Measurements from ENCODE around the gene CCDC146.
"Not testable (repeated sequence)": the region's sequence is repeated elsewhere in the genome, so short reads cannot be mapped to it uniquely, and the experiment has no call there.

Gene CCDC146, protein sequence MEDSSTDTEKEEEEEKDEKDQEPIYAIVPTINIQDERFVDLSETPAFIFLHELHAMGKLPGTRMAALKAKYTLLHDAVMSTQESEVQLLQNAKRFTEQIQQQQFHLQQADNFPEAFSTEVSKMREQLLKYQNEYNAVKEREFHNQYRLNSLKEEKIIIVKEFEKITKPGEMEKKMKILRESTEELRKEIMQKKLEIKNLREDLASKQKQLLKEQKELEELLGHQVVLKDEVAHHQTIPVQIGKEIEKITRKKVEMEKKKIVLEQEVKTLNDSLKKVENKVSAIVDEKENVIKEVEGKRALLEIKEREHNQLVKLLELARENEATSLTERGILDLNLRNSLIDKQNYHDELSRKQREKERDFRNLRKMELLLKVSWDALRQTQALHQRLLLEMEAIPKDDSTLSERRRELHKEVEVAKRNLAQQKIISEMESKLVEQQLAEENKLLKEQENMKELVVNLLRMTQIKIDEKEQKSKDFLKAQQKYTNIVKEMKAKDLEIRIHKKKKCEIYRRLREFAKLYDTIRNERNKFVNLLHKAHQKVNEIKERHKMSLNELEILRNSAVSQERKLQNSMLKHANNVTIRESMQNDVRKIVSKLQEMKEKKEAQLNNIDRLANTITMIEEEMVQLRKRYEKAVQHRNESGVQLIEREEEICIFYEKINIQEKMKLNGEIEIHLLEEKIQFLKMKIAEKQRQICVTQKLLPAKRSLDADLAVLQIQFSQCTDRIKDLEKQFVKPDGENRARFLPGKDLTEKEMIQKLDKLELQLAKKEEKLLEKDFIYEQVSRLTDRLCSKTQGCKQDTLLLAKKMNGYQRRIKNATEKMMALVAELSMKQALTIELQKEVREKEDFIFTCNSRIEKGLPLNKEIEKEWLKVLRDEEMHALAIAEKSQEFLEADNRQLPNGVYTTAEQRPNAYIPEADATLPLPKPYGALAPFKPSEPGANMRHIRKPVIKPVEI

DNA sequence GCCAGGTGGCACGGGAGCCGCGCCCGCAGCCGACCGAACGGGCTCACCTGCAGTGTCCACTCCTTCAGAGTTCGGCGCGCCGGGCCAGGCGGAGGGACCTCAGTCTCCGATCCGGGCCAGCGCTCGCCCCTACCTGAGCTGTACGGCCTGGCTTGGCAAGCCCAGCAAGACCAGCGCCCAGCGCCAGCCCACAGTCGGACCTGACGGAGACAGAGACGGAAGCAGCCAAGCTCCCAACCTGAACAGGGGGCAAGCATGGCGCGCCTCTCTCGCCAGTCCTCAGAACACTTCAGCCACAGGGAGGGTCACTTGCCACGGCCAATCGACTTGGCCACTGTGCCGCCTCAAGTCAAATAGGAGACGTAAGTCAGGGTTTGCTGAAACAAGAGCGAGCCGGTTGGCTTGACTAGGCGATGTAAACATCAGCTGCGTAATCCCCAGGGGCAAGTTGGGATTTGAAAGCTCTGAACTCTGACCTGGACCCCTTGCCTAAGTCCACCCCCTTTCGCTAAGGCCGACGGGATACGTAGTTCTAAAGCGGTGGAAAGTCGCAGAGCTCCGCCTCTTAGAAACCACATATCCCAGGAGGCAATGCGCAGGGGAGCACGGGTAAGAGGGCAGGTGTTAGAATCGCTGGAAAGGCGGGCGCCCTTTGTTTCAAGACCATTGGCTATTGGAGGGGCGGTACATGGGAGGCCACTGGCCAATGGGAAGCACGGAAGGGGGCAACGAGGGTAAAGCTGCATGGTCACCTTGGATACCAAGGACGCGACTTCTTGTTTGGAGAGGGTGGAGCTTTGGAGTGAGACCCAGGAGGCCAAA, at the start of gene CCDC146:
Gene CCDC146 (plus strand): TSS at position 756 of the 822 bp plus-strand sequence. CDS start 45,054 bp downstream, outside the sequence.
- peak; percentile 87 to 92 (median 92) for DNase-seq (ENCODE audit: low read depth in 3 of 3)

DNA sequence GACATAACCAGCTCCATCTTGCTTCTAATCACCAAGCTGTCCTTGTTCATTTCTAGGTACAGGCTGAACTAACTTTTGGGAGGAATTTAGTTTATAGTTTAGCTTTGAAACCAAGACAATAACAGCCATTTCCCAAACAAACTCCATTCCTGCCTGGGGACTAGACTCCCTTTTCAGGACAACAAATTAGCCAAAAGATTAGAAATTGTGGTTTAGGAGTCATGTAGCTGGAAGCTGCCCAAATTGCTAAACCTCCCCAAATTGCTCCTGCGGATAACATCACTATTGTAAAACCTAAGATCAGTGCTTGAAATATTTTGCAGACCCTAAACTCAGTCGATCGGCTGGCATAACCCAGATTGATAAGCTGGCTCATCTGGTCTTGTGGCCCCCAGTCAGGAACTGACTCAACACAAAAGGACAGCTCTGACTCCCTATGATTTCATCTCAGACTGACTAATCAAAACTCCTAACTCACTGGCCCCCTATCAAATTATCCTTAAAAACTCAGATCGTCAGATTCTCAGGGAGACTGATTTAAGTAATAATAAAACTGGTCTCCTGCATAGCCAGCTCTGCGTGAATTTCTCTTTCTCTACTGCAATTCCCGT, 47.5 kb upstream of the CCDC146 start:
- DNase-seq (ENCODE audit: low read depth in 3 of 3): not testable (repeated sequence)

DNA sequence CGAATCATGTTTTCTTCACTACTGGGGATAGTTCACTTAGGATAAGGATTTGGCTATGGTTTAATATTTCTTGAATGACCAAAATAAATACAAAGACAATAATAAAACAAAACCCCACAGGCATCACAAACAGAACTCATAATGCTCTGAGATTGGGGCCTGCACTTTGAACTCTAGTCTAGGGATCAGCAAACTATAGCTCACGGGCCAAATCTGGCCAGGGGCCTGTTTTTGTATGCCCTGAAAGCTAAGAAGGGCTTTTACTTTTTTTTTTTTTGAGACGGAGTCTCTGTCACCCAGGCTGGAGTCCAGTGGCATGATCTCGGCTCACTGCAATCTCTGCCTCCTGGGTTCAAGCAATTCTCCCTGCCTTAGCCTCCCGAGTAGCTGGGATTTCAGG, 45.4 kb upstream of the CCDC146 start:
- DNase-seq (ENCODE audit: low read depth in 3 of 3): not testable (repeated sequence)

DNA sequence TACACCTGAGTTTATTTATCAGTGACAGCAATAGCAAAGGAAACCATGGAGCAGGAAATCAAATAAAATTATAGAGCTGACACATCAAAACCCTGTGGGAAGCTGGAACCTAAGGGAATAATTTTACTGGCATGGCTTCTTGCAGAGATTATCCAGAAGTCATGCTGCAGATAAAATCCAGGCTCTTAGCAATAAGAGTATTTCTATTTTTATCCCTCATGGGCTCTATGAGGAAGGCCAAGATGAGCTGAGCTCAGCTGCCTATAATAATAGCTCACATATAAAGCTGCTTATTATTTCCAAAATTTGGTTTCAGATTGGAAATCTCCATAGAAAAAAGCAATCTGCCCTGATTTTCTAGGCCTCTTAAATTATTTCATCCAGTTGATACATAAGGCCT, 43.3 kb upstream of the CCDC146 start:
- DNase-seq (ENCODE audit: low read depth in 3 of 3): not testable (repeated sequence)

DNA sequence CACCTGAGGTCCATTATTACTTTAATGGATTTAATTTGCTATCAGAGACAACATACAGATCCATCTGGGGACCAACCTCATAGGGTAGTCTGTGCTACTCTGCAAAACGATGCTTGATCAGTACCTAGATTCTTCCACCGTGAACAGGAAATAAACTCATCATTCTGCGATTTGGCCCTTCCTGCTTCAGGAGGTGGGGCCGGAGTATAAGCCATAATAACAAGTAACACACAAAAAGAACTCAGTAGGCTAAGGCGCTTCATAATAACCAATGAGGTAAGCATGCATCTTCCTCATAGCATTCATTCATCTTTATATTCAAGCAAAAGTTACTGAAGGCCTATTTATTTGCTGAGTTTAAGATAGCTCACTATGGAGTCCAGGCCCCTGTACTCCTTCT, 42.8 kb upstream of the CCDC146 start:
- DNase-seq (ENCODE audit: low read depth in 3 of 3): not testable (repeated sequence)

DNA sequence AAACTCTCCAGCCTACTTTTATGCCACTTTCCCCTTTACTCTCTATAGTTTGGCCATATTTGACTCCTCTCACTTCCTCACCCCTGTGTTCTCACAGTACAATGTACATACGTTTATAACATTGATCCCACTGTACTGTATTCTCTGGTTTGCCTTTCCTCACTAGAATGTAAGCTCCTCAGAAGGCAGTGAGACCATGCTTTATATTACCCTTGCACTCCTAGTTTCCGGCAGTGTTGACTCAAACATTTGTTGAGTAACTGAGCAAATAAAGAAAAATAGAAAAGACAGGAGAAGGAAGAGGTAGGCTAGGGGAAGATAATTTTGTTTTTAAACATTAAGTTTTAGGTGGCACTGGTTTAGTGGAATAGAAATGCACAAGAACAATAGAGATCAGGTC, 42.2 kb upstream of the CCDC146 start:
- not testable (repeated sequence) for DNase-seq (ENCODE audit: low read depth in 3 of 3)

DNA sequence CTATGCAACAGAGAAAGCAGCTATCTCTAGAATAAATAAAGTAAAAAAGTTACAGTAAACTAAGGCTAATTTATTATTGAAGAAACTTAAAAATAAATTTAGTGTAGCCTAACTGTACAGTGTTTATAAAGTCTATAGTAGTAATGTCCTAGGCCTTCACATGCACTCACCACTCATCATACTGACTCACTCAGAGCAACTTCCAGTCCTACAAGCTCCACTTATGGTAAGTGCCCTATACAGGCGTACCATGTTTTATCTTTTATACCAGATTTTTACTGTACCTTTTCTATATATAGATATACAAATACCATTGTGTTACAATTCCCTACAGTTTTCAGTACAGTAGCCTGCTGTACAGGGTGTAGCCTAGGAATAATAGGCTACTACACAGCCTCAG, 40.2 kb upstream of the CCDC146 start:
- not testable (repeated sequence) for DNase-seq (ENCODE audit: low read depth in 3 of 3)

DNA sequence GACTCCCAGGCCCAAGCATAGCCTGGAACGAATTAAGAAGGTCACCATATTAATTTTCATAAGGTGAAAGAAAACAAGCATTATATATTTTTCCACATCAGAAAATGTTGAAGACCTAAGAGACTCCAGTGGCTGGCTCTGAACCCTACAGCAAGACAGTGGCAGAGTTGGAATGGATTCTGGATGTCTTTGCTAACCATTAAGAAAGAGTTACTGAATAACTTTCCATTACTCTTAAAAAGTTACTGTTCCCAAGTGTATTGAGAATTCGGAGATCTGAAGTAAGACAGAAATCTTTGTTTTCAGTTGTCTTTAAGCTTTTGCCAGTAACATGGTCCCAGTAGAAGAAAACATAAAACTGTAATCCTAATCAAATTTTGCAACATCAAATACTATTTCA, 30.1 kb upstream of the CCDC146 start:
- DNase-seq (ENCODE audit: low read depth in 3 of 3): not testable (repeated sequence)

DNA sequence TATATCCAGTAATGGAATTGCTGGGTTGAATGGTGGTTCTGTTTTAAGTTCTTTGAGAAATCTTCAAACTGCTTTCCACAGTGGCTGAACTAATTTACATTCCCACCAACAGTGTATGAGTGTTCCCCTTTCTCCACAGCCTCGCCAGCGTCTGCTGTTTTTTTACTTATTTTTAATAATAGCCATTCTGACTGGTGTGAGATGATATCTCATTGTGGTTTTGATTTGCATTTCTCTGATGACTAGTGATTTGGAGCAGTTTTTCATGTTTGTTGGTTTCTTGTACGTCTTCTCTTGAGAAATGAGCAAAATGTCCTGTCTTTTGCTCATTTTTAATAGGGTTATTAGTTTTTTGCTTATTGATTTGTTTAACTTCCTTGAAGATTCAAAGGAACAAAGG, 21.9 kb upstream of the CCDC146 start:
- not testable (repeated sequence) for DNase-seq (ENCODE audit: low read depth in 3 of 3)

DNA sequence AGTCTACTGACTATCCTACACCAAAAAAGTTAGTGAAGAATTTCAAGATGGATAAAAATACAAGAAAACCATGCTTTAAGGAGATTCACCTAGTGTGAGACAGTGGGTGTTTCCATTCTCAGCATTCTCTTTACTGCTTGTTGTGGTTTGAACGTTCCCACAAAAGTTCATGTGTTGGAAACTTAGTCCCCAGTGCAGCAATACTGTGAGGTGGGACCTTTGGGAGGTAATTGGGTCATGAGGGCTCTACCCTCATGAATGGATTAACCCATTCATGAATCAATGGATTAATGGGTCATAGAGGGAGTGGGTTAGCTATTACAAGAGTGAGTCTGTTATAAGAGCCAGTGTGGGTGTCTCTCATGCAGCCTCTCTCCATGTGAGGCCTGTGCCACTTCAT, 21.2 kb upstream of the CCDC146 start:
- DNase-seq (ENCODE audit: low read depth in 3 of 3): not testable (repeated sequence)

DNA sequence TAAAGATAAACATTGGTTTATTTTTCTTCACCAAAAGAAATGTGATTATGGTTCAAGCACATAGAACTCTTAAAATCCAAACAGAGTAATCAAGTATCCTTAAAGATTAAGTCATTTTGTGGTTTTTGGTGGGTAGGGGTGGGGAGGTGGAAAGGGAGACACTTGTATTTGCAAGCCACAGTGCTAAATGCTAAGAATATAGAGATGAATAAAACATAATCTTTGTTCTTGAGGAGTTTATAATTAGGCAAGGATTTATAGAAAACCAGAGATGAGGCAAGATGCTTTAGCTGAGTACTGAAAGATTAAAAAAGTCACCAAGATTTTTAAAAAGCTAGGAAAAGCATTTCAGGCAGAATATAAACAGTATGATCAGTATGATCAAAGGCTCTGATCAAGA, 19.7 kb upstream of the CCDC146 start:
- not testable (repeated sequence) for DNase-seq (ENCODE audit: low read depth in 3 of 3)

DNA sequence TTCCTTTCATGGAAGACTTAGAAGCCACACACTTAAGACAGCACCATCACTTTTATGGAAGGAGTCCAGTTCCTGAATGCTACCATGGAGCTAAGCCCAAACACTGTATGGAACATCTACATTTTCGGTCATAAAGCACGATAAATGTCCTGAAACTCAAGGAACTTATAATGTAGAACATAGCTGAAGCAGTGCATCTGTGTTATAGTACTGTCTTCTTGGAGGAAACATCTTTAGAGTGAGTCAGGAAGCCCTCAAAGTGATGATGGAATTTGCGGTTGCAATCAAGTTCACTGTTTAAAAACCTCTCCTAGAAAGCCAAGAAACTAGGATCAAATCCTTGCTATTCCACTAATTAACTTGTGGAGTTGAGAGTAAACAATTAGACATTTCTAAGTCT, 16.5 kb upstream of the CCDC146 start:
- not testable (repeated sequence) for DNase-seq (ENCODE audit: low read depth in 3 of 3)

DNA sequence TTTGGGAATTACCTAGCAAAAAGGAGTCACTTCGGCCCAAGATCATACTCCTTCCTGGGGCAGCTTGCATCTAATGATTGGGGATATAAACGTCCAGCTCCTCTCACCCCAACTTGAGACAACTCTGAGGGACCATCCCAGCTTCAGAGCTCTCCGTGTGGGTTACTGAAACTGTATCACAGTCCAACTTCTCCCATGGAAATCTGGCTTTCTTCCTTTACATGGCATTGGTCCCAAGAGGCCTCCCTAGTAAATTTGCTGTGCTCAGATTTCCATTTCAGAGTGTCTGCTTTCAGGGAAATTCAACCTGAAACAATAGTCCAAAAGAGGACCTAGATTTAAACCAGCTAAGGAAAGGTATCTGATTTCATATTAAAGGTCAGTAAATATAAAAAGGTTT, 14.8 kb upstream of the CCDC146 start:
- DNase-seq (ENCODE audit: low read depth in 3 of 3): not testable (repeated sequence)

DNA sequence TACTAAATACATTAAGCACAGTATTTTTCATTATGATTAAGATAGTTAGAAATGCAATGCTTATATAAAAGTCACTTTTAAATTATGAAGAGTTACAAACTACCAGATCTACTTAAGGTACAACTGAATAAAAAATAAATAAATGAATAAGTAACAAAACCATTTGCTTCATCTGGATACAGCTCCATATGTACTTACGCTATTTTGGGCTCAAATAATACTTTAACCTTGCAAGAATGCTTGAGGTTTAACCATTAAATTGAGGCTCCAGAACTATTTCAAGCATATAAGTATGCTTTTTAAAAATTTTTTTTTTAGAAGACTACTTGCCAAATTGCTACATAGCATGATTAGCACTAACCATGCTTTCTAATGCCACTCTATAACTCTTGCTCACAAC, 14.1 kb upstream of the CCDC146 start:
- DNase-seq (ENCODE audit: low read depth in 3 of 3): not testable (repeated sequence)

DNA sequence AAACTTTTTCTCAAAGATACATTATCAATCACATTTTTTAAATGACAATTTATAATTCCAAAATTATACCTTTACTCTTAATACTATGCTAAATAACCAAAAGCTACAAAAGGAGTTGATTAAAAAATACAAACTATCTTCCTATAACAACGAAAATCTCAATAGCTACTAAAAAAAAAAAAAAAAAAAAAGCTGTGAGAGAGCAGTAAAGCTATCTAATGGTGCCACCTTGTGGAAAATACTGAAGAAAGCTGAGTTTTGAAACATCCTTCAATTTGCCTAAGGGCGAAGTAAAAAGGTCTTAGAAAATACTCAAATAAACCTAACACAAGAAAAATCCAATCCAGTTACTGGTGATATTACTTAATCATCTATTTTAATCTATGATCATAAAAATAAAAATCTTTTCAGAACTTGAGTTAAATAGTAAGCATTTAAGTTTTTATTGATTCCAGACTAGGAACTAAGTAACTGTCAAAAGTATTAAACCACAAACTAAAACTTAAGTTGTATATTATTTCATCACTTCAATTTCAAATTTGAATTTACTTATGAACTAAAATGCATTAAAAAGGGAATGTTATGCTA, 9.6 kb upstream of the CCDC146 start:
- not testable (repeated sequence) for DNase-seq (ENCODE audit: low read depth in 3 of 3)

DNA sequence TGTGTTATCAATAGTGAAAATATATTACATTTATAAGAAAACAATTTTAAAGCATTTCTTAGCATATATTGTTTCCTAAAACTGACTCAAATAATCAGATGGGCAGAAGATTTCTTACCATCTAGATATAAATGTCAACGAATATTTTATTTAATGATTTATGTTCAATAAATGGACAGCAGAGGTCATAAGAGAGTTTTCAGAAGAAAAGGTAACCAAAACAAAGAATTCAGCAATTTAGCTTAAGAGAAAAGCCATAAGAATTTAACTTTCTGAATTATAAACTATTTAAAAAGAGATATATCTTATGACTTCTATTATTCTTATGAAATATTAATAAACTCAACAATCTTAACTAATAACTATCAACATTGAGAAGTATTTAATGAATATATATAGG, 3.1 kb downstream of the CCDC146 start:
- DNase-seq (ENCODE audit: low read depth in 3 of 3): not testable (repeated sequence)

DNA sequence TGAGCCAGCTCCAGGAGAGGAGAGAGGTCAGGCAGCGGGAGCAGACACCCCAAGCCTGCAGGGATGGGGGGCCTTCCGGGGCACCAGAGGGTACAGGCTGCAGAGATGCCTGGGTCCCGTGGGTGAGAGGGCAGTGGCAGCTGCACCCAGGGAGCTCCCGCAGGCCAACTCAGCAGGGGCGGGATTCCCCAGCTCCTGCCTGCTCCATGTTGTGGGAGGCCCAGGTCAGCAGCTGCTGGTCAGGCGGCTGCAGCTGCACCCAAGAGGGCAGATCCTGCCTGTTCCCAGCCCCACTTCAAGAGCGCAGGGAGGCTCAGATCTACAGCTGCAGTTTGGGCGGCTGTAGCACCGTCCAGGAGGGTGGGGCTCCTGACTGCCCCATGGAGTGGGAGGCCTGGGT, 4.6 kb downstream of the CCDC146 start:
- not testable (repeated sequence) for DNase-seq (ENCODE audit: low read depth in 3 of 3)

DNA sequence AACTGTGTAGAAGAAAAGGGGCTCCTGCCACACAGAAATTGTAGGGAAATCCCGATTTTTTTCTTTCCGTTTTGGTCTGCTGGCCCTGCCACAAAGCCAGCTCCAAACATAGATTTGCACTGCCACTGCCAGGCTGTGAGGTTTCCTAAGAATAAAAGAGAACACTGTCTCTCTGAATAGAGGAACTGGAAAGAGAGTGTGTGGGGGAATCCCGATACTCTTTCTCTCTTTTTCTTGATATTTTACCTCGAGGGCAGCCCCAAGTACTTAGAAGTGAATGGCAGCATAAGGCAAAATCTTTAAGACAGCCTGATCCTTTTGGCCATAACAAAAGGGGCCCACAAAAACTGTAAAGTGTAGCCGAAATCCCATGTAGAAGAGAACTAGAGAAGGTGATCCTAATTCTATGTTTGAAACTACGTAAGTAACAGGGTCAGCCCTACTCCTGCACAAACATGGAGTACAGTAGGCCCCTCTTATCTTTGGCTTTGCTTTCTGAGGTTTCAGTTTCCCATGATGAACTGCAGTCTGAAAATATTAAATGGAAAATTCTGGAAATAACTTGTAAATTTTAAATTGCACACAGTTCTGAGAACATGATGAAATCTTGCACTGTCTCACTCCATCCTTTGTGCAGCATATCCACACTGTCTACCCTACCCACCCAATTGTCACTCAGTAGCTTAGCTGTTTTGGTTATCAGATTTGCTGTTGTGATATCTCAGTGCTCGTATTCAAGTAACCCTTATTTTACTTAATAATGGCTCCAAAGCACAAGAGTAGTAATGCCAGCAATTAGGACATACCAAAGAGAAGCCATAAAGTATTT, 6.4 kb downstream of the CCDC146 start:
- not testable (repeated sequence) for DNase-seq (ENCODE audit: low read depth in 3 of 3)

DNA sequence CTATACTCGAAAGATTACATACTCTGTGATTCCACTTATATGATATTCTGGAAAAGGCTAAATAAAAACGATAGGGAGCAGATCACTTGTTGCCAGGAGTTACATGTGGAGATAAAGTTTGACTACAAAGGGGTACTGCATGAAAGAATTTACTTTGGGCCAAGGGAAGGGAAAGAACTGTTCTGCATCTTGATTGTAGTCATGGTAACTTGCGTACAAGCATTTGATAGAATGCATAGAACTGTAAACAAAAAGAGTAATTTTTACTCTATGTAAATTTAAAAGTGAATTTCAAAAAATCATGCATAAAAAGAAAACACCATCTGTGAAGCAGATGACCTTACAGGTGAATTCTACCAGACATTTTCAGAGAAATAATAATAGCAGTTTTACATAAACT, 9.4 kb downstream of the CCDC146 start:
- DNase-seq (ENCODE audit: low read depth in 3 of 3): not testable (repeated sequence)

DNA sequence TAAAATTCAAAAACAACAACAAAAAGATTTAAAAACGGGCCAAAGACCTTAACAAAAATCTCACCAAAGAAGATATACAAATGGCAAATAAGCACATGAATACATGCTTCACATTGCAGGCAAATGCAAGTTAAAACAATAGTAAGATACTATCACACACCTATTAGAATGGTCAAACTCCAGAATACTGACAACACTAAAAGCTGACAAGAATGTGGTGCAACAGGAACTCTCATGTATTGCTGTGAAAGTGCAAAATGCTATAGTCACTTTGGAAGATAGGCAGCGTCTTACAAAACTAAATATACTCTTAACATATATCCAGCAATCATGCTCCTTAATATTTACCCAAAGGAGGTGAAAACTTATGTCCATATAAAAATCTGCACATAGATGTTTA, 16.3 kb downstream of the CCDC146 start:
- not testable (repeated sequence) for DNase-seq (ENCODE audit: low read depth in 3 of 3)
